ENCODE measurements around the gene SOD1.
"Not testable (repeated sequence)": the region's sequence is repeated elsewhere in the genome, so short reads cannot be mapped to it uniquely, and the experiment has no call there.

SOD1 gene

DNA sequence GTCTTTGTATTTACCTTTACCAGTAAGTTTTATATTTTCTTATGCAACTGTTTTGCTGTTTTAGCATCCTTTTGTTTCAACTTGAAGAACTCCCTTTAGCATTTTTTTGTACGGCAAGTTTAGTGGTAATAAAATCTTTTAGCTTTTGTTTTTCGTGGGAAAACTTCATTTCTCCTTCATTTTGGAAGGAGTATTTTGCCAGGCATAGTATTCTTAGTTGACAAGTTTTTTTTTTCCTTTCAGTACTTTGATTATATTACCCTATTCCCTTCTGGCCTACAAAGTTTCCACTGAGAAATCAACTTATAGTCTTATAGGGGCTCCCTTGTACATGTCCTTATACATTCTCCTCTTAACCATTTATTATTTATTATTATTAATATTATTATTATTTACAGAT, 22.6 kb upstream of the SOD1 start:
- DNase-seq (ENCODE audit: low read depth) = no peak
- TF ChIP-seq CTCF (IDR thresholded peaks at IDR 0.05; ENCODE audit: insufficient read depth, low read depth, low read length, missing control alignments) = no peak
- H3K4me3 ChIP-seq (ENCODE audit: low read depth, low read length) = no peak overlapping the region

DNA sequence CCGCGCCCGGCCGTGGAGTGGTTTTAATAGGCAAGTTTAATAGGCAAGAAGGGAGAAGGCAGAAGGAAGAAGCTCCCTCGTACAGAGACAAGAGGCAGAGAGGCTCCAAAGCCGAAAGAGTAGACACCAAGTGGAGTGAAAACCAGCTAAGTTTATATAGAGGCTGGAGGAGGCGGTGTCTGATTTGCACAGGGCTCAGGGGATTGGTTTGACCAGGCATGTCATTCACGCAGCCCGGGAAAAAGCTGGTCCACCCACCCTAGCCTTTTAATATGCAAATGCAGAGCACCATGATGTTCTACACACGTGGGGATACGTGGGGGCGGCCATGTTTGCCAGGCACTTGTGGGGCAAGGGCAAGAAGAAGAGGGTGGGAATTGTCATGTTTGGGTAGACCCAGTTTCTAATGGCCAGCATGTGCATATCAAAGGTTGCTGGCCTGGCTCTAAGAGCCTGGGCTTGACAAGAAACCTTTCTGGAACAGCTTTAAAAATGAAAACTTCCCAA, 18.0 kb upstream of the SOD1 start:
- TF ChIP-seq CTCF (IDR thresholded peaks at IDR 0.05; ENCODE audit: insufficient read depth, low read depth, low read length, missing control alignments) = no peak
- DNase-seq (ENCODE audit: low read depth) = no peak
- H3K4me3 ChIP-seq (ENCODE audit: low read depth, low read length) = no peak overlapping the region

DNA sequence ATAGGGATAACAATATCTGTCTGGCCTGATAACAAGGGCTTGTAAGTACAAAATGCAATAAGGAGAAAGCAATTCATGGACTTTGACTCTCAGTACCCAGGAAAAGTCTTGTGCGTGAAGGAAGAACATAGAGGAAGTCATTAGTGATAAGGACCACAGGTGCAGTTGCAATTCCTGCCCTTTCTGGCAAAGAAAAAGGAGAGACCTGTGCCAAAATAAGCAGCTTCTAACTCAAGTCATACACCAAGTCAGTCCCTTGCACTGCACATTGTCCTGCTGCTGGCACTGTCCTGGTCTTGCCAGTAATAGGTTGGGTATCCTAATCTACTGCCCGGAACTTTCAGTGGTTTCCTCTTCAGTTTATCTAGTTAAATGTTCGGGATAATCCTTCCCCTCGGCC, 14.8 kb upstream of the SOD1 start:
- no peak for TF ChIP-seq CTCF (IDR thresholded peaks at IDR 0.05; ENCODE audit: insufficient read depth, low read depth, low read length, missing control alignments)
- DNase-seq (ENCODE audit: low read depth) = no peak
- no peak overlapping the region for H3K4me3 ChIP-seq (ENCODE audit: low read depth, low read length)

DNA sequence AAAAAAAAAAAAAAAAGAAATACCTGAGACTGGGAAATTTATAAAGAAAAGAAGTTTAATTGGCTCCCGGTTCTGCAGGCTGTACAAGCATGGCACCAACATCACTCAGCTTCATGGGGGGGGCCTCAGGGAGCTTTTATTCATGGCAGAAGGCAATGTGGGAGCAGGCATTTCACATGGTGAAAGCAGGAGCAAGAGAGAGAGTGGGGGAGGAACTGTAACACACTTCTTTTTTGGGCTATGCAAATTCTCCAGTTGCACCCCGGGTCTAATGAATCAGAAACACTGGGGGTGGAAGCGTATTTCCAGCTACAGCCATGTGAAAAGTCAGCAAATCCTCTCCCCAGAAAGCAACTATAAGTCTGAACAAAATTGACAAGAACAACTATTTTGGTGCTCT, 11.8 kb upstream of the SOD1 start:
- H3K4me3 ChIP-seq (ENCODE audit: low read depth, low read length) = no peak overlapping the region
- DNase-seq (ENCODE audit: low read depth) = peak; percentile 52
- TF ChIP-seq CTCF (IDR thresholded peaks at IDR 0.05; ENCODE audit: insufficient read depth, low read depth, low read length, missing control alignments) = no peak

DNA sequence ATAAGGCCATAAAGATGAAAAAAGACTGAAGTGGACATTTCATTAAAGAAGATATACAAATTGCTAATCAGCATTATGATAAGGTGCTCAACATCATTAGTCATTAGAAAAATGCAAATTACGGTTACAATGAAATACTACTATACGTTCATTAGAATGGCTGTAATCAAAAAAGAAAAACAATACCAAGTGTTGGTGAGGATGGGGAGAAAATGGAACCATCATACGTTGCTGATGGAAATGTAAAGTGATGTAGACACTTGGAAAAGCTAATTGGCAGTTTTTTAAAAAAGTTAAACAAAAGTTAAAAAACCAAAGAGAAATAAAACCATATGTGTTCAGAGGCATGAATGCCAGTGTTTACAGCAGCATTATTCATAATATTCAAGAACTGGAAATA, 8.6 kb upstream of the SOD1 start:
- H3K4me3 ChIP-seq (ENCODE audit: low read depth, low read length) = no peak overlapping the region
- DNase-seq (ENCODE audit: low read depth) = no peak
- no peak for TF ChIP-seq CTCF (IDR thresholded peaks at IDR 0.05; ENCODE audit: insufficient read depth, low read depth, low read length, missing control alignments)

GRCh38 chr21:31651491-31651890, 8.0 kb upstream of the SOD1 start:
- DNase-seq (ENCODE audit: low read depth) = not testable (repeated sequence)

GRCh38 chr21:31654340-31654739, 5.2 kb upstream of the SOD1 start:
- no peak for DNase-seq (ENCODE audit: low read depth)
- no peak for TF ChIP-seq CTCF (IDR thresholded peaks at IDR 0.05; ENCODE audit: insufficient read depth, low read depth, low read length, missing control alignments)
- no peak overlapping the region for H3K4me3 ChIP-seq (ENCODE audit: low read depth, low read length)

More at GRCh38 chr21:31651491-31651890, 8.0 kb upstream of the SOD1 start:
- H3K4me3 ChIP-seq (ENCODE audit: low read depth, low read length) = not testable (repeated sequence)

- DNase-seq (ENCODE audit: low read depth); H3K4me3 ChIP-seq (ENCODE audit: low read depth, low read length): not testable (repeated sequence)
Observed at GRCh38 chr21:31654821-31655580, 4.5 kb upstream of the SOD1 start.
